DOHH2 (cell line): ENCODE data around the gene DOK3.

Experiments used
- H3F3A ChIP-seq: fragments of 200-600 bp; sonication (generic), shearing (Covaris generic); 2 replicates; pipeline ENCODE4 v1.6.0; 2016; ENCODE audit warnings: antibody characterized with exemption, mild to moderate bottlenecking; ENCODE audit not compliant: control insufficient read depth, insufficient read depth
- H3K27ac ChIP-seq: fragments of 200-600 bp; sonication (generic); 2 replicates; pipeline ENCODE4 v1.5.1; 2014; ENCODE audit warnings: low read depth, mild to moderate bottlenecking, low read length, moderate library complexity
- H3K27me3 ChIP-seq: fragments of 200-600 bp; sonication (generic); 2 replicates; pipeline ENCODE4 v1.6.1; 2014; ENCODE audit warnings: mild to moderate bottlenecking, low read length, mixed read lengths; ENCODE audit not compliant: control insufficient read depth
- H3K36me3 ChIP-seq: fragments of 200-600 bp; sonication (generic); 2 replicates; pipeline ENCODE4 v1.6.1; 2014; ENCODE audit warnings: mild to moderate bottlenecking, low read length, moderate library complexity, mixed read lengths; ENCODE audit not compliant: control insufficient read depth
- H3K4me1 ChIP-seq: fragments of 200-600 bp; sonication (generic); 2 replicates; pipeline ENCODE4 v1.6.1; 2014; ENCODE audit warnings: mild to moderate bottlenecking, low read length, mixed read lengths; ENCODE audit not compliant: control insufficient read depth
- H3K4me2 ChIP-seq: fragments of 200-600 bp; sonication (generic); 2 replicates; pipeline ENCODE4 v1.6.0; 2014; ENCODE audit warnings: mild to moderate bottlenecking, low read length, moderate library complexity
- H3K4me3 ChIP-seq: fragments of 200-600 bp; sonication (generic); 2 replicates; pipeline ENCODE4 v1.5.1; 2014; ENCODE audit warnings: mild to moderate bottlenecking, low read length, mixed read lengths
- H3K79me2 ChIP-seq: fragments of 200-600 bp; sonication (generic); 2 replicates; pipeline ENCODE4 v1.6.1; 2014; ENCODE audit warnings: mild to moderate bottlenecking, low read length, mixed read lengths; ENCODE audit not compliant: control insufficient read depth
- H3K9me2 ChIP-seq: fragments of 200-600 bp; sonication (generic); replicated peaks from 2 replicates; pipeline ENCODE4 v1.6.1; 2014; ENCODE audit warnings: mild to moderate bottlenecking, low read length, mixed read lengths; ENCODE audit not compliant: control insufficient read depth
- H3K9me3 ChIP-seq: fragments of 200-600 bp; sonication (generic); 2 replicates; pipeline ENCODE4 v1.6.1; 2014; ENCODE audit warnings: antibody characterized with exemption, low read length, mixed read lengths; ENCODE audit not compliant: control insufficient read depth, insufficient read depth
- H4K20me1 ChIP-seq: fragments of 200-600 bp; sonication (generic); 2 replicates; pipeline ENCODE4 v1.6.0; 2014; ENCODE audit warnings: low read depth, mild to moderate bottlenecking, antibody characterized with exemption, low read length, moderate library complexity; ENCODE audit not compliant: control insufficient read depth, insufficient read depth
- EZH2phosphoT487 ChIP-seq: fragments of 200-600 bp; sonication (generic); IDR thresholded peaks from 2 replicates; pipeline ENCODE4 v1.6.1; 2017; ENCODE audit warnings: borderline replicate concordance, mild to moderate bottlenecking, antibody characterized with exemption, low read length, moderate library complexity, mixed read lengths
- TF ChIP-seq, protein P1 (sequence below): fragments of 200-600 bp; sonication (generic); IDR thresholded peaks from one replicate; pipeline ENCODE4 v1.5.1; 2014; ENCODE audit warnings: antibody characterized with exemption, mild to moderate bottlenecking, low read depth, low read length; ENCODE audit not compliant: poor library complexity, severe bottlenecking

The DOK3 gene

GRCh38 chr5:177467436-177467835, 42.2 kb downstream of the DOK3 start:
- peaks cover 46% of the 10 kb centered on the region for H3K36me3 ChIP-seq
- H3K79me2 ChIP-seq = peaks cover 33% of the 10 kb centered on the region

DNA sequence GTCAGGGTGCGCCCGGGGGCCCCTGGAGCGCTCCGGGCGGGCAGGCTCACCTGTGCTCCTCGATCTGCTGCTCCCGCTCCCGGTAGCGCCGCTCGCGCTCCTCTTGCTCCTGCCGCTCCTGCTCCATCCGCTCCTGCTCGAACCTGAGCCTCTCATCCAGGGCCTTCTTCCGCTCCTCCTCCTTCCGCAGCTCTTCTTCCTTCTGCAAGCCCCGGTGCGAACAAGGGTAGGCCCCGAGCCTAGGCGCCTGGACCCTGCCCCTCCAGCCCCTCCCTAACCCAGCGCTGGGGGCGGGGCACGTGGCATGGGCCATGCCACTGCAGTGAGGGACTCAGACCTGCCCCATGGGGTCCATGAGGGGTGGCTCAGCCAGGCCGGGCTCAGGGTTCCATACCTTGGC, 42.8 kb downstream of the DOK3 start:
- Histone ChIP-seq H4K20me1 (peaks cover 8% of the 10 kb centered on the region; the same call in 1 of the 2 replicates), H3K4me1 (peaks cover 21% of the 10 kb centered on the region), H3K27me3 (no peaks in the 10 kb centered on the region), H3K9me3 (no peaks in the 10 kb centered on the region), H3K36me3 (peaks cover 42% of the 10 kb centered on the region), H3K4me2 (no peak overlapping the region), H3F3A (no peaks in the 10 kb centered on the region), H3K4me3 (no peak overlapping the region), H3K9me2 (no peaks in the 10 kb centered on the region), H3K27ac (no peak overlapping the region), H3K79me2 (peaks cover 27% of the 10 kb centered on the region)
- TF ChIP-seq, protein P1, sequence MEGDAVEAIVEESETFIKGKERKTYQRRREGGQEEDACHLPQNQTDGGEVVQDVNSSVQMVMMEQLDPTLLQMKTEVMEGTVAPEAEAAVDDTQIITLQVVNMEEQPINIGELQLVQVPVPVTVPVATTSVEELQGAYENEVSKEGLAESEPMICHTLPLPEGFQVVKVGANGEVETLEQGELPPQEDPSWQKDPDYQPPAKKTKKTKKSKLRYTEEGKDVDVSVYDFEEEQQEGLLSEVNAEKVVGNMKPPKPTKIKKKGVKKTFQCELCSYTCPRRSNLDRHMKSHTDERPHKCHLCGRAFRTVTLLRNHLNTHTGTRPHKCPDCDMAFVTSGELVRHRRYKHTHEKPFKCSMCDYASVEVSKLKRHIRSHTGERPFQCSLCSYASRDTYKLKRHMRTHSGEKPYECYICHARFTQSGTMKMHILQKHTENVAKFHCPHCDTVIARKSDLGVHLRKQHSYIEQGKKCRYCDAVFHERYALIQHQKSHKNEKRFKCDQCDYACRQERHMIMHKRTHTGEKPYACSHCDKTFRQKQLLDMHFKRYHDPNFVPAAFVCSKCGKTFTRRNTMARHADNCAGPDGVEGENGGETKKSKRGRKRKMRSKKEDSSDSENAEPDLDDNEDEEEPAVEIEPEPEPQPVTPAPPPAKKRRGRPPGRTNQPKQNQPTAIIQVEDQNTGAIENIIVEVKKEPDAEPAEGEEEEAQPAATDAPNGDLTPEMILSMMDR = no peak
- TF ChIP-seq EZH2phosphoT487 = no peak

More at GRCh38 chr5:177467436-177467835, 42.2 kb downstream of the DOK3 start:
- Histone ChIP-seq H3F3A (no peaks in the 10 kb centered on the region), H3K4me3 (no peak overlapping the region), H3K9me2 (no peaks in the 10 kb centered on the region), H3K4me2 (no peak overlapping the region), H3K27ac (no peak overlapping the region), H4K20me1 (peaks cover 13% of the 10 kb centered on the region; the same call in 1 of the 2 replicates), H3K4me1 (peaks cover 21% of the 10 kb centered on the region), H3K9me3 (no peaks in the 10 kb centered on the region), H3K27me3 (no peaks in the 10 kb centered on the region)
- TF ChIP-seq EZH2phosphoT487 = no peak
- TF ChIP-seq, protein P1 = no peak

DNA sequence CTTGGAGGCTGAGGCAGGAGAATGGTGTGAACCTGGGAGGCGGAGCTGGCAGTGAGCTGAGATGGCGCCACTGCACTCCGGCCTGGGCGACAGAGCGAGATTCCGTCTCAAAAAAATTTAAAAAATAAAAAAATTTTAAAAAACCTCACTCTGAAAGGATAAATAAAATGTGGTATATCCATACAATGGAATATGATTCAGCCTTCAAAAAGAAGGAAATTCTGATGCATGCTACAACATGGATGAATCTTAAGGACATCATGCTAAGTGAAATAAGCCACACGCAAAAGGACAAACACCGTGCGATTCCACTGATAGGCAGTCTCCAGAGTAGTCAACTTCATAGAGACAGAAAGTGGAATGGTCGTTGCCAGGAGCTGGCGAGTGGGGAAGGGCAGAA, 44.6 kb downstream of the DOK3 start:
- peaks cover 11% of the 10 kb centered on the region for H3K4me1 ChIP-seq
- peaks cover 29% of the 10 kb centered on the region for H3K36me3 ChIP-seq
- TF ChIP-seq, protein P1 = no peak
- TF ChIP-seq EZH2phosphoT487 = no peak
- H3K4me3 ChIP-seq = no peak overlapping the region
- no peaks in the 10 kb centered on the region for H3K9me2 ChIP-seq
- no peak overlapping the region for H3K4me2 ChIP-seq
- H3F3A ChIP-seq = no peaks in the 10 kb centered on the region
- no peaks in the 10 kb centered on the region; the same call in 1 of the 2 replicates for H4K20me1 ChIP-seq
- H3K27me3 ChIP-seq = no peaks in the 10 kb centered on the region
- H3K27ac ChIP-seq = no peak overlapping the region
- no peaks in the 10 kb centered on the region for H3K9me3 ChIP-seq
- peaks cover 9% of the 10 kb centered on the region for H3K79me2 ChIP-seq
